ENCODE data around the gene SLC23A2. TPM values are rescaled to one million over a fixed set of nuclear protein-coding genes. Genes with fewer than 3 reads are reported as not detected.

SLC23A2 gene
- total RNA-seq, 1 donor from 2014 or later = 24.2 TPM

DNA sequence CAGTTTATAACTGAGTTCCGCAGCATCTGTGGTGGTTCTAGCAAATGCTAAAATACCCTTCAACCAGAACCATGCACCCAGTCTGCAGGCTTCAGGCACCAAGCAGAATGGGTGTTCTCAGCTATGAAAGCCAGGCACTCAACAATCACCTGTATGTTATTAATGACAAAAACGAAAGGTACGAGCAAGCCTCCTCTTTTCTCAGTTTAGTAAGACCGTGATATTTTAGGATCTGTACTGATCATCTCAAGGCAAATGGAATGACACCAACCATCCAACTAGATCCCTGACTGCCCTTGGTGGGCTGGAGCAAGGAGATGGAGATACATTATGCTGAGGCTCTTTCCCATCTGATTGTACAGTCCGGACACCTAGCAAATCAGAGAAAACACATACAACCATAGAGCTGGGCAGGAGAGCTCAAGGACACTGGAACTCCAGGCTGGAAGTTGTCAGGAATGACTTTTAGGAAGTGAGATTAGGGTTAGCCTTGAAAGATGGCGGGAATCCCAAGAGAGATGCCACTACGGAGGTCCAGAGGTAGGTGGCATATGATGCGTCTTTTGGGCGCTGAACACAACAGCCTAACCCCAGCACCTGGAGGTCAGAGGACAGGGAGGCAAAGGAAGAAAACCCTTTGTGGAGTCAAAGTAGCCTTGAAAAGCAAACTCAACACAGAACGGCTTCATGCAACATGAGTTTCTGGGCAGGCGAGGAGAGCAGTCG lies 33.4 kb downstream of the SLC23A2 start:
- TF ChIP-seq, protein P1, sequence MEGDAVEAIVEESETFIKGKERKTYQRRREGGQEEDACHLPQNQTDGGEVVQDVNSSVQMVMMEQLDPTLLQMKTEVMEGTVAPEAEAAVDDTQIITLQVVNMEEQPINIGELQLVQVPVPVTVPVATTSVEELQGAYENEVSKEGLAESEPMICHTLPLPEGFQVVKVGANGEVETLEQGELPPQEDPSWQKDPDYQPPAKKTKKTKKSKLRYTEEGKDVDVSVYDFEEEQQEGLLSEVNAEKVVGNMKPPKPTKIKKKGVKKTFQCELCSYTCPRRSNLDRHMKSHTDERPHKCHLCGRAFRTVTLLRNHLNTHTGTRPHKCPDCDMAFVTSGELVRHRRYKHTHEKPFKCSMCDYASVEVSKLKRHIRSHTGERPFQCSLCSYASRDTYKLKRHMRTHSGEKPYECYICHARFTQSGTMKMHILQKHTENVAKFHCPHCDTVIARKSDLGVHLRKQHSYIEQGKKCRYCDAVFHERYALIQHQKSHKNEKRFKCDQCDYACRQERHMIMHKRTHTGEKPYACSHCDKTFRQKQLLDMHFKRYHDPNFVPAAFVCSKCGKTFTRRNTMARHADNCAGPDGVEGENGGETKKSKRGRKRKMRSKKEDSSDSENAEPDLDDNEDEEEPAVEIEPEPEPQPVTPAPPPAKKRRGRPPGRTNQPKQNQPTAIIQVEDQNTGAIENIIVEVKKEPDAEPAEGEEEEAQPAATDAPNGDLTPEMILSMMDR (IDR thresholded peaks at IDR 0.05) = no peak
- H3K36me3 Mint-ChIP-seq (ENCODE audit: low read depth) = peaks cover 11% of the 10 kb centered on the region
- no peak overlapping the region for H3K4me3 Mint-ChIP-seq (ENCODE audit: unreplicated experiment)

DNA sequence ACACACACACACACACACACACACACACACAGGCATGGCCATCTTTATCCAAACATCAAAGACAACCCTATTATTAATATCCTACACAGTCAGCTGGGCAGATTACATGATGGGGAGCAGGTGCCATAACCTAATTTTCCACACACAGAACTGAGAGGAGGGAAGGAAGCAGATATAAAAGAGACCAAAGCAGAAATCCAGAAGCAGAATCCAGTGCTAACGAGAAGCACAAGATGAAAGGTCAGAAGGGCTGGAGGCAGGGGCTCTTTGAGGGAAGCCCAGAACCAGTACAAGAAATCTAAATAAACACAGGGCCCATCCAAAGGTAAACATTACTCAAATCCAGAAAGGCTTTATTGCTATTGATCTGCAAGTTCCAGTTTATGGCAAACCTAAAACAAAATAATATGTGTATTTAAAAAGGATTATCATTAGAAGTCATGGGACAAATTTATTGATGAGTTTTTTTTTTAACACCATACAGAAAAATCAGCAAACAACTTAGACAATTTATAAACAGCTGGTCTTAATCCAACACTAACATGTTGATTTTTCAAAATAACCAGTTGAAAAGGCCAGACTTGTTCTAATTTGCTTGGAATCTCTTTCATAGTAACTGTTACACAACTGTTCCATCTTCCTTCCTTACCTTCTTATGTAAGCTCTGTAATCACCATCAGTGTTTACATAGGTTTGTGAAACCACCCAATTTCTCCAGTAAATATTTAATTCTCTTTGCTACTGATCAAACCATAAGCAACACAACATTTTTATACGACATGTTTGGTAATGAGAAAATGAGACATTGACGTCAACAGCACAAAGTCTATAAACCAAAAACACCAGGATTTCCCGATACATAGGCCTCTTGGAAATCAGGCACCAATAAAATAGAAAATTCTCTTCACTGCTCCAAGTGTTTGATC lies 34.2 kb downstream of the SLC23A2 start:
- no peak overlapping the region for H3K27ac Mint-ChIP-seq (ENCODE audit: unreplicated experiment)
- H3K27me3 Mint-ChIP-seq (ENCODE audit: low read depth) = no peaks in the 10 kb centered on the region
- no peak for DNase-seq (ENCODE audit: low spot score)
- TF ChIP-seq, protein P1 (IDR thresholded peaks at IDR 0.05) = no peak
- no peak overlapping the region for H3K4me3 Mint-ChIP-seq (ENCODE audit: unreplicated experiment)
- H3K4me1 Mint-ChIP-seq (ENCODE audit: low read depth) = peaks cover 4% of the 10 kb centered on the region
- no peaks in the 10 kb centered on the region for H3K9me3 Mint-ChIP-seq (ENCODE audit: low read depth)
- H3K36me3 Mint-ChIP-seq (ENCODE audit: low read depth) = peaks cover 11% of the 10 kb centered on the region

More for the DNA sequence above, 33.4 kb downstream of the SLC23A2 start:
- no peak for DNase-seq (ENCODE audit: low spot score)
- Mint-ChIP-seq H3K4me1 (ENCODE audit: low read depth) (peaks cover 4% of the 10 kb centered on the region), H3K9me3 (ENCODE audit: low read depth) (no peaks in the 10 kb centered on the region), H3K27me3 (ENCODE audit: low read depth) (no peaks in the 10 kb centered on the region), H3K27ac (ENCODE audit: unreplicated experiment) (no peak overlapping the region)

DNA sequence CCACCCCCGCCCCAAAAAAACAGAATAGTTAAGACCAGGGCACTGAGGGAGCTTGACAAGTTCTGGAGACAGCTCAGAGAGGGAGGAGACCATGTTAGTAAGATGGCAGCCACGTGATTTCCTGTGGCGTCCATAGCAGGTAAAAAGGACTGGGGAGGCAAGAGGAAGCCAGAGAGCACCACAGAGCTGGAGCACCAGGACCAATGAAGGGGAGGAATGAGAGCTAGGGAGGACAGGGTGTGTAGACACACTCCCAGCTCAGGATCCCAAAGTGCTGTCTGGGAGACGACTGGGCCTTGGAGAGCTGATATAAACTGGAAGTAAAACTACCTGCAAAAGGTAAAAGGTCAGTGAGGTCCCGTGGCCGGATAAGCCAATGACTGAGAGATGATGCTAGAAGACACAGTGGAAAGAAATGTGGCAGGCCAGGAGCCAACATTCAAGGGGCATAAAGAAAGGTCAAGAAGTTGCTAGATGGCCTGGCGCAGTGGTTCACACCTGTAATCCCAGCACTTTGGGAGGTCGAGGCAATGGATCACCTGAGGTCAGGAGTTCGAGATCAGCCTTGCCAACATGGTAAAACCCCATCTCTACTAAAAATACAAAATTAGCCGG lies 39.0 kb downstream of the SLC23A2 start:
- Mint-ChIP-seq H3K4me3 (ENCODE audit: unreplicated experiment) (no peak overlapping the region), H3K9me3 (ENCODE audit: low read depth) (no peaks in the 10 kb centered on the region), H3K4me1 (ENCODE audit: low read depth) (peaks cover 20% of the 10 kb centered on the region), H3K36me3 (ENCODE audit: low read depth) (no peaks in the 10 kb centered on the region), H3K27me3 (ENCODE audit: low read depth) (no peaks in the 10 kb centered on the region), H3K27ac (ENCODE audit: unreplicated experiment) (no peak overlapping the region)
- TF ChIP-seq, protein P1 (IDR thresholded peaks at IDR 0.05) = no peak
- DNase-seq (ENCODE audit: low spot score) = no peak

DNA sequence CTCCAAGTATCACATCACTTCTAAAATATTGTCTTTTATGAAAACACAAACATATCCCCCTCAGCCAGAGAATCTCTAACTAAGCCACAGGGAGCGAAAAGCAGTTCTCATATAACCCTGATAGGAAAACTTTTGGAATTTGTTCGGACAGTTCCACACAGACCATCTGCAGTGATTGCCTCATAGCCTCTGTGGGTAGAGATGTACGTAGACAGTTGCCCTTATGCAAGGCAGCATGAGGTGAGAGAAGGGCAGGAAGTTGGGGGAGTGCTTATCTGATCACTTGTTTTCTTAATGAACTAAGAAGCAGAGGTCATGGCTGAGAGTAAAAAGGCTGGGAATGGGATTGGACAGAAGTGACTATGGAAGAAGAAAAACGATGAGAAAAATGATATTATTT lies 39.6 kb downstream of the SLC23A2 start:
- Mint-ChIP-seq H3K9me3 (ENCODE audit: low read depth) (no peaks in the 10 kb centered on the region), H3K4me3 (ENCODE audit: unreplicated experiment) (no peak overlapping the region), H3K4me1 (ENCODE audit: low read depth) (peaks cover 20% of the 10 kb centered on the region), H3K27me3 (ENCODE audit: low read depth) (no peaks in the 10 kb centered on the region), H3K36me3 (ENCODE audit: low read depth) (no peaks in the 10 kb centered on the region), H3K27ac (ENCODE audit: unreplicated experiment) (peak overlapping the region; percentile 82)
- no peak for DNase-seq (ENCODE audit: low spot score)
- TF ChIP-seq, protein P1 (IDR thresholded peaks at IDR 0.05) = no peak

DNA sequence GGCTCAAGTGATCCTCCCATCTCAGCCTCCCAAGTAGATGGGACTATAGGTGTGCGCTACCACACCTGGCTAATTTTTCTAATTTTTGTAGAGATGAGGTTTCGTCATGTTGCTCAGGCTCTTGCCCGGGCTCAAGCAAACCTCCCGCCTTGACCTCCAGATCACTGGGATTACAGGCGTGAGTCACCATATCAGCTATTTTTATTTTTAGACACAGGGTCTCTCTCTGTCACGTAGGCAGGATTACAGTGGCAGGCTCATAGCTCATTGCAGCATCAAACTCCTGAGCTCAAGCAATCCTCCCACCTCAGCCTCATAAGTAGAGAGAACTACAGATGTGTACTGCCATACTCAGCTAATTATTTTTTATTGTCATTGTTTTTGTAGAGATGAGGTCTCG lies 41.7 kb downstream of the SLC23A2 start:
- Mint-ChIP-seq H3K27me3 (ENCODE audit: low read depth) (no peaks in the 10 kb centered on the region), H3K36me3 (ENCODE audit: low read depth) (no peaks in the 10 kb centered on the region), H3K4me3 (ENCODE audit: unreplicated experiment) (no peak overlapping the region), H3K27ac (ENCODE audit: unreplicated experiment) (no peak overlapping the region), H3K4me1 (ENCODE audit: low read depth) (peaks cover 24% of the 10 kb centered on the region), H3K9me3 (ENCODE audit: low read depth) (no peaks in the 10 kb centered on the region)
- DNase-seq (ENCODE audit: low spot score) = no peak
- TF ChIP-seq, protein P1 (IDR thresholded peaks at IDR 0.05) = no peak

Measured in chondrocyte (in vitro differentiated cells).